ENCODE results near the gene MACROH2A1. TPM values are rescaled to one million over a fixed set of nuclear protein-coding genes. Genes with fewer than 3 reads are reported as not detected.

MACROH2A1 gene
- total and polyA plus RNA-seq, 9 of the 15 experiments (the other 6 are each of a cell fraction or from before 2014, with no cell fraction given) = 44.9 to 289 (median 193) TPM

- TF ChIP-seq ZNF407 (IDR thresholded peaks at IDR 0.05; ENCODE audit: low read depth) = no peak
- no peak for TF ChIP-seq ZNF764 (CRISPR knock-in tag; IDR thresholded peaks at IDR 0.05; ENCODE audit: low read depth)
- no peak for TF ChIP-seq WHSC1 (IDR thresholded peaks at IDR 0.05; ENCODE audit: low read length)
- TF ChIP-seq BHLHE40 (IDR thresholded peaks at IDR 0.05; ENCODE audit: low read length) = no peak
- no peak for TF ChIP-seq HMGXB4 (CRISPR knock-in tag; IDR thresholded peaks at IDR 0.05)
- no peak for TF ChIP-seq FOXJ3 (CRISPR knock-in tag; IDR thresholded peaks at IDR 0.05)
- TF ChIP-seq CBX1 (IDR thresholded peaks at IDR 0.05; ENCODE audit: low read depth) = no peak
- no peak for TF ChIP-seq BMI1 (IDR thresholded peaks at IDR 0.05; ENCODE audit: low read length)
- no peak for TF ChIP-seq FUS (optimal IDR thresholded peaks at IDR 0.05; ENCODE audit: low read depth, low read length)
- TF ChIP-seq SMAD1 (IDR thresholded peaks at IDR 0.05; ENCODE audit: low read depth, low read length, partially characterized antibody) = no peak
- no peak for TF ChIP-seq ZNF436 (CRISPR knock-in tag; IDR thresholded peaks at IDR 0.05)
- no peak for TF ChIP-seq ZFP1 (CRISPR knock-in tag; IDR thresholded peaks at IDR 0.05)
- no peak for TF ChIP-seq CUX1 (CRISPR knock-in tag; IDR thresholded peaks at IDR 0.05)
- no peak for TF ChIP-seq COPS2 (conservative IDR thresholded peaks at IDR 0.05)
Observed at GRCh38 chr5:135437422-135437795, 38.4 kb upstream of the MACROH2A1 start (continued).

Data from K562 (cell line).